ENCODE results near the gene NKAIN1.
"Not testable (repeated sequence)": the region's sequence is repeated elsewhere in the genome, so short reads cannot be mapped to it uniquely, and the experiment has no call there.

Gene NKAIN1

DNA sequence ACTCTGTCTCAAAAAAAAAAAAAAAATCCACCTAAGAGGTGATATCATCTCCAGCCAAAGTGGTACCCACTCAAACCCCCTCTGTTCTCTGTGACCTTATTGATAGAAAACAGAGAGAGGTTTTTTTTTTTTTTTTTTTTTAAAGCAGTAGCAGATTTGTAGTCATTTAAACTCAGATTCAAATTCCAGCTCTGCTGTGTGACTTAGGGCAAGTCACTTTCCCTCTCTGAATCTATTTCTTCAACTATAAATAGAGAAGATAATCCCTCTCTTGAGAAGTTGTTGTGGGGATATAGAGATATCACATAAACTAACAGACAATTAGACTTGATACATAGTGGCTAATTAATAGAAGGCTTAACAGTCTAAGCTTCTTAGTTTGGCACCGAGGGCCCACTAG, 48.4 kb downstream of the NKAIN1 start:
- DNase-seq = no peak

- no peak for DNase-seq
These were observed 49.7 kb downstream of the NKAIN1 start for GRCh38 chr1:31189696-31190674.

- peak; percentile 69 to 70 for DNase-seq
These were observed 55.6 kb downstream of the NKAIN1 start for GRCh38 chr1:31183927-31184554.

GRCh38 chr1:31183126-31183525, 56.6 kb downstream of the NKAIN1 start:
- DNase-seq = no peak

GRCh38 chr1:31182352-31182751, 57.3 kb downstream of the NKAIN1 start:
- DNase-seq = peak; percentile 77 to 89

DNA sequence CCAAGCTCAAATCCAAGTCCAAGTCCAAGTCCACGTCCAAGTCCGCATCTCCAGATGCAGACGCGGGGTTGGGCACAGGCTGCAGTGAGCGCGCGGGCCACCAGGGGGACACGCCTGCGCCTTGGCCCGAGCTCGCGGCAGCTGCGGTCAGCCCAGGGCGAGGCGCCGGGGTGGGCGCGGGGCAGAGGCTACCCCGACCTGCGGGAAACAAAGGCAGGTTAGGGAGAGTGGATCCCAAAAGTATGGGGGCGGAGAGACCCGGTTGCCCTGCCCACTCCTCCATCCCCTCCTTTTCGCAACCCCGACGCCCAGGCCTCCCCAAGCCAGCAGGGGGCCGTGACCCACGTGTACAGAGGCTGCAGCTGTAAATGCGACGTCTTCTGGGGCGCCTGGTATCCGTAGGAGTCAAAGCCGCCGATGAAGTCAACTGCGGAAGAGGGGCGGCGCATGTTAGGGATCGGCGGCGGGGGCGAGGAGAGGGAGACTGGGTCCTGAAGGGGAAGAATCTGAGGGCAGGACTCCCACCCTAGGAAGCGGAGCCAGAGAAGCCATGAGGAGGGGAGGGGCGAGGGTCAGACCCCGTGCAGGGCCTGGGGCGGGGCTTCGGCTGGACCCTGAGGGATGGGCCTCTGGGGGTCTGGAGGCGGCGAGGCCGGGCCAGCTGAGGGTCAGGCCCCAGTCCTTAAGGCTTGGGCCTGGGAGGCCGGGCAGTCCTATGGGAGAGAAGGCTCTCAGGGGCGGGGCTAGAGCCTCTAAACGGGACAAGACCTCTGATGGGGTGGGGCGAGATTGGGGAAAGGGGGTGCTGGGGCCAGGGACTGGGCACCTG, 58.0 kb downstream of the NKAIN1 start:
- DNase-seq = peak; percentile 59 to 64

GRCh38 chr1:31180338-31180737, 59.3 kb downstream of the NKAIN1 start:
- no peak for DNase-seq

DNA sequence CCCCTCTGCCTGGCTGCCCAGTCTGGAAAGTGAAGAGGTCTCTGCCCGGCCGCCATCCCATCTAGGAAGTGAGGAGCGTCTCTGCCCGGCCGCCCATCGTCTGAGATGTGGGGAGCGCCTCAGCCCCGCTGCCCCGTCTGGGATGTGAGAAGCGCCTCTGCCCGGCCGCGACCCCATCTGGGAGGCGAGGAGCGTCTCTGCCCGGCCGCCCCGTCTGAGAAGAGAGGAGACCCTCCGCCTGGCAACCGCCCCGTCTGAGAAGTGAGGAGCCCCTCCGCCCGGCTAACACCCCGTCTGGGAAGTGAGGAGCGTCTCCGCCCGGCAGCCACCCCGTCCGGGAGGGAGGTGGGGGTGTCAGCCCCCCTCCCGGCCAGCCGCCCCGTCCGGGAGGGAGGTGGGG, 63.4 kb downstream of the NKAIN1 start:
- not testable (repeated sequence) for DNase-seq

GRCh38 chr1:31170486-31170735, 69.3 kb downstream of the NKAIN1 start:
- DNase-seq = no peak

DNA sequence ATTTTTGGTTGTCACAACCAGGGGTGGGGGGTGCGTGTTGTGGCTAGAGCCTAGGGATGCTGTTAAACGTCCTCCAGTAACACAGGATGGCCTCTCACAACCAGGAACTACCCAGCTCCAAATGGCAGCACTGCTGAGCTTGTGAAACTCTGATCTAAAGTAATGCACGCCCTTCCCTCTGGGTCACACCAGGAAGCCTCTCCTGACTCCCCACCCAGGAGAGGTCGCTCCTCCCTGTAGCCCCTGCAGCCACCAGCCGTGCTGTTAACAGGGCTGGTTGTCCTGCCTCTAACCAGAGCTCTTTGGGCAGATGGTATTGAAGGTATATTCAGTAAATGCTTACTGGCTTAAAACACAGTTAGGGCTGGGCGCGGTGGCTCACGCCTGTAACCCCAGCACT, 73.2 kb downstream of the NKAIN1 start:
- DNase-seq = no peak

GRCh38 chr1:31164291-31164690, 75.4 kb downstream of the NKAIN1 start:
- no peak for DNase-seq

- no peak for DNase-seq
These were observed 75.8 kb downstream of the NKAIN1 start for GRCh38 chr1:31163866-31164265.

DNA sequence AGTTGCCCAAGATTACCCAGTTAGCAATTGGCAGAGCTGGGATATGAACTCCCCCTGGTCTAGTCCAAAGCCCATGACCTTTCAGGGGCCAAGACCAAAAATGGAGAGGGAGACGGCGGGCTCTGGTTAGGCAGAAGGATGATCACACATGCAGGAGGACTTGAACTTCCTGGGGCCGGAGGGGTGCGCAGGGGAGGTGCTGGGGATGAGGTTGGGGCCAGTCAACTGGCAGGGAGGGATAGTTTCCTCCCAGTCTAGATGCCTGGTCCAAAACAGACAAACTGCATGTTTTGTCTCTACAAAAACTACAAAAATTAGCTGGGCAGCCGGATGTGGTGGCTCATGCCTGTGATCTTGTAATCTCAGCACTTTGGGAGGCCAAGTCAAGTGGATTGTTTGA, 78.1 kb downstream of the NKAIN1 start:
- DNase-seq = no peak

- no peak for DNase-seq
These were observed 79.6 kb downstream of the NKAIN1 start for GRCh38 chr1:31159869-31160611.

DNA sequence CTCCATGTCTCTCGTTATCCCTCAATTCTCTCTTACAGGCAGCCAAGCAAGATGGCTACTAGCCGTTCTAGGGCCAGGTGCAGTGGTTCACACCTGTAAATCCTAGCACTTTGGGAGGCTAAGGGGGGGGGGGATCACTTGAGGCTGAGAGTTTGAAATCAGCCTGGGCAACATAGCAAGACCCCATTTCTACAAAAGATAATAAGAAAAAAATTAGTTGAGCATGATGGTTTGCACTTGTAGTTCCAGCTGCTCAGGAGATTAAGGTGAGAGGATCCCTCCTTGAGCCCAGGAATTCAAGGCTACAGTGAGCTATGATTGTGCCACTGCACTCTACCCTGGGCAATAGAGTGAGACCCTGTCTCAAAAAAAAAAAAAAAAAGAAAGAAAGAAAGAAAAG, 80.4 kb downstream of the NKAIN1 start:
- DNase-seq = no peak

DNA sequence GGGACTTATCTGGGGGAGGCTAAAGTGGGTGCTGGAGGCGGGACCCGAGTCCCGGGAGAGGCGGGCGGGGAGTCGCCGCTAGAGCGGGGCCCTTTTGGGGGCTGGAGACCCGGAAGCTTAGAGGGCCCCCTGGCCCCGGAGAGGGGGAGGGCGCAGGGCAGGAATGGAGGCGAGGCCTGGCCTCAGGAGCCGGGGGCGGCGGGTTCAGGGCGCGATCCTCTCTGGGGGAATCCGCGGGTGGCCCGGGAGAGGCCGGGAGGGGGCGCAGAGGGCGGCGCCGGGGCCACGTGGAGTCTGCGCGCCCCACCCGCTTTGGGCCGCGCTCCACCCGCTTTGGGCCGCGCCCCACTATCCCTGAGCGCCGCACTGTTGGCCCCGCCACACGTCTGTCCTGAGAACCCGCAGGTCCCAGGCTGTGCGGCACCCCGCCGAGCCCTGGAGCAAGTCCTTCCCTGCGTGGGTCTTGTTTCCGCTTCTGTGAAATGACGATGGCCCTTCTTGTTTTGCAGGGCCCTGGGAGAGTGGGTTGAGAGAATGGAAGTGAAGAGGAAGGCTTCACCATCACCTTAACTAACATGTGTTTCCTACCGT, 84.4 kb downstream of the NKAIN1 start:
- DNase-seq = peak; percentile 17 to 65

DNA sequence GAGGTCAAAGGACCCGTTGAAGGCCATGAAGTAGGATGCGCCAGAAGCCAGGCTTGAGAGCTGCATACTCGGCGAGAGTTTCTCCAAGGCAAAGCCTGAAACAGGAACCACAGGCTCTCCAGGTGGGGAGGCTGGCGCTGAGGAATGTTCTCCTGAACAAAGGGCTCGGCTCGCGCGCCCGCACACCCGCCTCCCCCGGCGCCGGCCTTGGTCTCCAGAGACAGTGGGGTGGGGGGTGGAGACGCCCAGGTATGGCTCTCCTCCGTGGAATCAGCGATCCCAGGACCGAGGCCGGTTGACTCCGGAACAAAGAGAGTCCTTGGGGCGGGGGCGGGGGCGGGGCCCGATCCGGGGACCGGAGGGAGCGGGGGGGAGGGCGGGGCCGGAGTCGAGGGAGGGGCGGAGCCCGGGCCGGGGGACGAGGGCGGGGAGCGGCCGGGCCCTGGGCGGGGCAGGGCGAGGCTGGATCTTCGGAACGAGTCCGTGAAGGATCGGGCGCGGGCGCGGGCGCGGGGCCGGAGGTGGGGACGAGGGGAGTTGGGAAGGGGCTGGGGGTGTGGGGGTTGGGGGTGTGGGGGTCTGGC, 85.0 kb downstream of the NKAIN1 start:
- peak; percentile 76 to 89 for DNase-seq

DNA sequence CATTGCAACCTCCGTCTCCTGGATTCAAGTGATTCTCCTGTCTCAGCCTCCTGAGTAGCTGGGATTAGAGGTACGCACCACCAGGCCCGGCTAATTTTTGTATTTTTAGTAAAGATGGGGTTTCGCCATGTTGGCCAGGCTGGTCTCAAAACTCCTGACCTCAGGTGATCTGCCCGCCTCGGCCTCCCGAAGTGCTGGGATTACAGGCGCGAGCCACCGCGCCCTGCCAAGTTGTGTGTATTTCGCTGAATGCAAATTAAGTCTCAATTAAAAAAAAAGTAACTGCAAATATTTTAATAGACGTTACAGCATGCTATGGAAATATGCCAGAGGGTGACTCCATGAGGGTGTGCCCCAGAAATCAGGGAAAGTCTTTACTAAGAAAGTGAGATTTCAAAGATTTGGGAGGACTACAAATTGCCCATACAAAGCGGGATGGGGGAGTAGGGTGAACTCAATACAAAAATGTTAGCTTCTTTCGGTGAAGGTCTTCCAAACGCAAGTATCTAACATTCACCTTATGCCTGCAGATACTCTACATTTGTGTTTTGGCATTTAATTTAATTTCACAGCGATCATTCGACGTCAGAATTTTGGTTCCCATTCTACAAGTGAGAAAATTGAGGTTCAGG, 85.6 kb downstream of the NKAIN1 start:
- no peak for DNase-seq

- no peak for DNase-seq
These were observed 86.3 kb downstream of the NKAIN1 start for GRCh38 chr1:31153423-31153822.

DNA sequence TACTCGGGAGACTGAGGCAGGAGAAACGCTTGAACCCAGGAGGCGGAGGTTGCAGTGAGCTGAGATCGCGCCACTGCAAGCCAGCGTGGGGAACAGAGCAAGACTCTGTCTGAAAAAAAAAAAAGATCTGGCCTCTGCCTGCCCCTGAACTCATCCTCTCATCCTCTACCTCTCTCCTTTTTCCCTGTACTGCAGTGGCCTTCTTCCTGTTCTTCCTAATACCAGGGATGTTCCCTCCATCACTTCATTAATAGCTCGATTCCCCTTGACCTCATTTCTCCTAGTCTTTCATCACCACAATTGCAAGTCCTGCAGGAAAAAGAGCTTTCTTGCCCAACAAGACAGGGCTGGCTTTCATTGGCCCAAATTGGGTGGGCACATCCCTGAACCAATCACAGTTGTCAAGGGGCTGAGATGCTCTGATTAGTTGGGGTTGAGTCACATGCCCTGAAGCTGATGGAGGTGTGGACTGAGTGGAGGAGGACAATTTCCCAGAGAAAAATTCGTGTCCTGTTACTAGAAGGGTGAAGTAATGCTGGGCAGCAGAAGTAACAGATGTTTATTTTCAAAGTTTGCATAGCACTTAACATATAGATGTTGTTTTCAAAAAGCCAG, 87.4 kb downstream of the NKAIN1 start:
- DNase-seq = no peak

GRCh38 chr1:31151402-31151801, 88.3 kb downstream of the NKAIN1 start:
- no peak for DNase-seq

Measured in SHP77 (cell line).